ENCODE measurements around the gene RET.

DNA sequence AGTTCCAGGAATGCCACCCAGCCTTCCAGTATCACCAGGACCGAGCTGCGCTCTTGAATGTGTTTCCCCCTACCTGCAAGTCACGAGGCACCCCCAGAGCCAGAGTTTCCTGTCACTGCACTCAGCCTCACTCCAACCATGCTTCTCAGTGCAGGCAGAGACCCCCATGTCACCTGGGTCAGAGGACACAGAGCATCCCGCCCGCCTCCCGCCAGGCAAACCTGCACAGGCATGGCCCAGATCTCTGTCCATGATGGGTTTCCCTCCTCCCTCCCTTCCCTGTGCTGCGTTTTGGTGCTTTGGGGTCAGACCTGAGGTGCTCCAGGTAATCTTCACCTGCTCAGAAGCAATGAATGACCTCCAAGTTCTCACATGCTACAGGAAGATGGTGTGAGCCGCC is 3.1 kb upstream of the RET start:
- TF ChIP-seq, protein P1, sequence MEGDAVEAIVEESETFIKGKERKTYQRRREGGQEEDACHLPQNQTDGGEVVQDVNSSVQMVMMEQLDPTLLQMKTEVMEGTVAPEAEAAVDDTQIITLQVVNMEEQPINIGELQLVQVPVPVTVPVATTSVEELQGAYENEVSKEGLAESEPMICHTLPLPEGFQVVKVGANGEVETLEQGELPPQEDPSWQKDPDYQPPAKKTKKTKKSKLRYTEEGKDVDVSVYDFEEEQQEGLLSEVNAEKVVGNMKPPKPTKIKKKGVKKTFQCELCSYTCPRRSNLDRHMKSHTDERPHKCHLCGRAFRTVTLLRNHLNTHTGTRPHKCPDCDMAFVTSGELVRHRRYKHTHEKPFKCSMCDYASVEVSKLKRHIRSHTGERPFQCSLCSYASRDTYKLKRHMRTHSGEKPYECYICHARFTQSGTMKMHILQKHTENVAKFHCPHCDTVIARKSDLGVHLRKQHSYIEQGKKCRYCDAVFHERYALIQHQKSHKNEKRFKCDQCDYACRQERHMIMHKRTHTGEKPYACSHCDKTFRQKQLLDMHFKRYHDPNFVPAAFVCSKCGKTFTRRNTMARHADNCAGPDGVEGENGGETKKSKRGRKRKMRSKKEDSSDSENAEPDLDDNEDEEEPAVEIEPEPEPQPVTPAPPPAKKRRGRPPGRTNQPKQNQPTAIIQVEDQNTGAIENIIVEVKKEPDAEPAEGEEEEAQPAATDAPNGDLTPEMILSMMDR (IDR thresholded peaks at IDR 0.05), result no peak
- no peak for TF ChIP-seq POLR2A (IDR thresholded peaks at IDR 0.05)

All from thyroid gland (tissue), 4 donors.